K562 (cell line): ENCODE results near the gene PPP2R3C. TPM values are rescaled to one million over a fixed set of nuclear protein-coding genes. Genes with fewer than 3 reads are reported as not detected.

Experiments used
- CBFA2T2 ChIP-seq: fragments of 450-650 bp; conservative IDR thresholded peaks from 2 replicates; pipeline ENCODE4 v1.6.1; 2017; ENCODE audit warnings: mild to moderate bottlenecking
- CEBPG ChIP-seq, 3 experiments: fragments of 200-800 bp in 1 of 3; sonication (Bioruptor generic) in 1 of 3; sonication (generic) in 1 of 3; formaldehyde crosslinking in 1 of 3; IDR thresholded peaks in 2 of 3; conservative IDR thresholded peaks in 1 of 3; 2 replicates each; pipeline versions ENCODE4 v1.6.1 to v1.8.0; 2016 to 2022; ENCODE audit warnings: missing compliant biosample characterization in 2 of 3, missing genetic modification characterization in 2 of 3, mild to moderate bottlenecking in 1 of 3, missing genetic modification reagents in 1 of 3
- FOXK1 ChIP-seq: sonication (generic); formaldehyde crosslinking; IDR thresholded peaks from 2 replicates; pipeline ENCODE4 v1.8.0; 2022; ENCODE audit warnings: missing genetic modification reagents, mild to moderate bottlenecking, borderline replicate concordance
- FOXK2 ChIP-seq, 2 experiments: fragments of 450-650 bp; IDR thresholded peaks in 1 of 2; conservative IDR thresholded peaks in 1 of 2; 2 replicates each; pipeline ENCODE4 v1.6.1; 2016; ENCODE audit warnings: low read depth in 2 of 2, mild to moderate bottlenecking in 1 of 2
- RBBP5 ChIP-seq: fragments of 200-600 bp; sonication (generic); IDR thresholded peaks from 2 replicates; pipeline ENCODE4 v1.6.1; 2012; ENCODE audit warnings: borderline replicate concordance, mild to moderate bottlenecking, low read length, control low read depth, inconsistent platforms; ENCODE audit not compliant: insufficient read depth, poor library complexity, severe bottlenecking
- SOX6 ChIP-seq: fragments of 450-650 bp; IDR thresholded peaks from 2 replicates; pipeline ENCODE4 v1.6.1; 2014; ENCODE audit warnings: mild to moderate bottlenecking
- ZFP1 ChIP-seq: fragments of 450-650 bp; formaldehyde crosslinking; IDR thresholded peaks from 2 replicates; pipeline ENCODE4 v1.4.0; 2020; ENCODE audit warnings: mild to moderate bottlenecking, mixed read lengths
- polyA plus RNA-seq, 8 experiments: library from polyadenylated mRNA; depleted of rRNA in 4 of 8; stranded (reverse) in 5 of 8; unstranded in 3 of 8; fragments of >200 nt; fragmentation: Nextera tagmentation in 2 of 8; fragmentation: Illumina TruSeq in 1 of 8; extraction: Ambion mirVana in 2 of 8; extraction: Trizol in 1 of 8; gene quantifications; 2 replicates each; pipeline versions ENCODE4 v1.2.1 to v1.2.3, GENCODE V29; 2011 to 2014; ENCODE audit warnings: inconsistent platforms in 1 of 8, missing spikeins in 1 of 8
- total RNA-seq, 7 experiments: library from RNA; depleted of rRNA in 6 of 7; stranded (reverse); fragments of >200 nt in 6 of 7; fragmentation: Illumina TruSeq in 2 of 7; extraction: Trizol in 2 of 7; gene quantifications; 2 replicates each; pipeline versions ENCODE4 v1.2.1 to v1.2.3, GENCODE V29; 2011 to 2021; ENCODE audit warnings: low replicate concordance in 1 of 7
- TF ChIP-seq, protein P1 (sequence below): fragments of 450-650 bp; conservative IDR thresholded peaks from 2 replicates; pipeline ENCODE4 v1.6.1; 2016; ENCODE audit warnings: missing genetic modification characterization, low read depth, mild to moderate bottlenecking, missing compliant biosample characterization, moderate library complexity
- TF ChIP-seq, protein P2 (sequence below): conservative IDR thresholded peaks from 2 replicates; pipeline ENCODE4 v1.6.1; 2011; ENCODE audit warnings: low read depth, mild to moderate bottlenecking, low read length; ENCODE audit not compliant: control insufficient read depth
- TF ChIP-seq, protein P3 (sequence below), 2 experiments: fragments of 450-650 bp; formaldehyde crosslinking in 1 of 2; IDR thresholded peaks; 2 replicates each; pipeline versions ENCODE4 v1.4.0 to v1.6.1; 2014 to 2020; ENCODE audit warnings: mild to moderate bottlenecking in 2 of 2, borderline replicate concordance in 1 of 2, low read depth in 1 of 2
- TF ChIP-seq, protein P4 (sequence below): sonication (generic); formaldehyde crosslinking; IDR thresholded peaks from 2 replicates; pipeline ENCODE4 v1.8.0; 2022; ENCODE audit warnings: mild to moderate bottlenecking, missing genetic modification reagents
- TF ChIP-seq, protein P5 (sequence below): fragments of 450-650 bp; IDR thresholded peaks from 2 replicates; pipeline ENCODE4 v1.6.1; 2016; ENCODE audit warnings: low read depth, mild to moderate bottlenecking, moderate library complexity

The PPP2R3C gene
- total and polyA plus RNA-seq, 9 of the 15 experiments (the other 6 are each of a cell fraction or from before 2014, with no cell fraction given), result 14.7 to 43.3 (median 22.7) TPM

DNA sequence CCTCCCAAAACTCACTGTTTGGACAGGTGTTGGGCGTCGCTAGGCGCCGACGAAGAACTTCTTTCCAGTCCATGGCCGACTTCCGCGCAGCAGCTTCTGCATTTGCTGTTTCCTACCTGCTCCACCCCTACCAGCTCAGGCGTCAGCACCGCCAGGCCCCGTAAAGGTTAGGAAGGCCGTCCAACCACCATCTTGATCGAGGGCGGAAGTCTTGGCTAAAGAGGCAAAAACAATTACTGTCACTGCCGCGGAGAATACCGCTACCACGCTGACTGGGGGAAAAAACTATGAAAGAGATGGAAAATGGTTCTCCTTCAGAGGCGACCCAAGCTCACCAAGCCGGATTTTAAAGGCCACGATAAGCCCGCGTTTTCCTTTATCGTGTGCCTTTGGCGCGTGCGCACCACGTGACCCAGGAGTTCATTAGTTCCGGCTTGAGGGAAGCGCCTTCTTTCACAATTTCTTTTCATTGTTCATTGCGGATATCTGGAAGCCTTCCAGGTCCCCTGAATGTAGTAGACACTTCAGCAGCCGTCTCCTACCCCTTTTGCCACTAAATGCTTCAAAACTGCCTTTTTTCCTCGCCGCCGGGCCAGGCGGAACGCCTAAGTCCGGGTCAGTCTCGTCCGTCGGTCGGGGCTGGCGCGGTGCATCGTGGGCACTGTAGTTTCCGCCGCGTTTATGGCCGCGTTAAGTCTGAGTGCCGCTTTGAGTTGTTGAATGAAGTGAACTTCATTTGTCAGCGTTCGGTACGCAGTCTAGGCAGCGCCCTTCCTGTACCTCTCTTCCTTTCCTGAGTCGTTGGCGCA, at the start of gene PPP2R3C, which contains the start of gene PRORP (continued):
- TF ChIP-seq, protein P1, sequence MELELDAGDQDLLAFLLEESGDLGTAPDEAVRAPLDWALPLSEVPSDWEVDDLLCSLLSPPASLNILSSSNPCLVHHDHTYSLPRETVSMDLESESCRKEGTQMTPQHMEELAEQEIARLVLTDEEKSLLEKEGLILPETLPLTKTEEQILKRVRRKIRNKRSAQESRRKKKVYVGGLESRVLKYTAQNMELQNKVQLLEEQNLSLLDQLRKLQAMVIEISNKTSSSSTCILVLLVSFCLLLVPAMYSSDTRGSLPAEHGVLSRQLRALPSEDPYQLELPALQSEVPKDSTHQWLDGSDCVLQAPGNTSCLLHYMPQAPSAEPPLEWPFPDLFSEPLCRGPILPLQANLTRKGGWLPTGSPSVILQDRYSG (tag), result peak; percentile 59; the same call in 1 of the 2 replicates
- TF ChIP-seq, protein P2, sequence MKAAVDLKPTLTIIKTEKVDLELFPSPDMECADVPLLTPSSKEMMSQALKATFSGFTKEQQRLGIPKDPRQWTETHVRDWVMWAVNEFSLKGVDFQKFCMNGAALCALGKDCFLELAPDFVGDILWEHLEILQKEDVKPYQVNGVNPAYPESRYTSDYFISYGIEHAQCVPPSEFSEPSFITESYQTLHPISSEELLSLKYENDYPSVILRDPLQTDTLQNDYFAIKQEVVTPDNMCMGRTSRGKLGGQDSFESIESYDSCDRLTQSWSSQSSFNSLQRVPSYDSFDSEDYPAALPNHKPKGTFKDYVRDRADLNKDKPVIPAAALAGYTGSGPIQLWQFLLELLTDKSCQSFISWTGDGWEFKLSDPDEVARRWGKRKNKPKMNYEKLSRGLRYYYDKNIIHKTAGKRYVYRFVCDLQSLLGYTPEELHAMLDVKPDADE, result peak; percentile 88
- TF ChIP-seq CBFA2T2, result peak; percentile 83
- no peak for TF ChIP-seq ZFP1
- TF ChIP-seq, protein P3, sequence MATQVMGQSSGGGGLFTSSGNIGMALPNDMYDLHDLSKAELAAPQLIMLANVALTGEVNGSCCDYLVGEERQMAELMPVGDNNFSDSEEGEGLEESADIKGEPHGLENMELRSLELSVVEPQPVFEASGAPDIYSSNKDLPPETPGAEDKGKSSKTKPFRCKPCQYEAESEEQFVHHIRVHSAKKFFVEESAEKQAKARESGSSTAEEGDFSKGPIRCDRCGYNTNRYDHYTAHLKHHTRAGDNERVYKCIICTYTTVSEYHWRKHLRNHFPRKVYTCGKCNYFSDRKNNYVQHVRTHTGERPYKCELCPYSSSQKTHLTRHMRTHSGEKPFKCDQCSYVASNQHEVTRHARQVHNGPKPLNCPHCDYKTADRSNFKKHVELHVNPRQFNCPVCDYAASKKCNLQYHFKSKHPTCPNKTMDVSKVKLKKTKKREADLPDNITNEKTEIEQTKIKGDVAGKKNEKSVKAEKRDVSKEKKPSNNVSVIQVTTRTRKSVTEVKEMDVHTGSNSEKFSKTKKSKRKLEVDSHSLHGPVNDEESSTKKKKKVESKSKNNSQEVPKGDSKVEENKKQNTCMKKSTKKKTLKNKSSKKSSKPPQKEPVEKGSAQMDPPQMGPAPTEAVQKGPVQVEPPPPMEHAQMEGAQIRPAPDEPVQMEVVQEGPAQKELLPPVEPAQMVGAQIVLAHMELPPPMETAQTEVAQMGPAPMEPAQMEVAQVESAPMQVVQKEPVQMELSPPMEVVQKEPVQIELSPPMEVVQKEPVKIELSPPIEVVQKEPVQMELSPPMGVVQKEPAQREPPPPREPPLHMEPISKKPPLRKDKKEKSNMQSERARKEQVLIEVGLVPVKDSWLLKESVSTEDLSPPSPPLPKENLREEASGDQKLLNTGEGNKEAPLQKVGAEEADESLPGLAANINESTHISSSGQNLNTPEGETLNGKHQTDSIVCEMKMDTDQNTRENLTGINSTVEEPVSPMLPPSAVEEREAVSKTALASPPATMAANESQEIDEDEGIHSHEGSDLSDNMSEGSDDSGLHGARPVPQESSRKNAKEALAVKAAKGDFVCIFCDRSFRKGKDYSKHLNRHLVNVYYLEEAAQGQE (IDR thresholded peaks at IDR 0.05; ENCODE audit: borderline replicate concordance), result peak; percentile 71
- TF ChIP-seq, protein P3 (CRISPR knock-in tag; IDR thresholded peaks at IDR 0.05; ENCODE audit: low read depth), result no peak
- TF ChIP-seq SOX6, result no peak
- TF ChIP-seq FOXK2 (conservative IDR thresholded peaks at IDR 0.05 in 1 of 2, IDR thresholded peaks at IDR 0.05 in 1 of 2; ENCODE audit: low read depth in 2 of 2), result peak; percentile 46 to 56; a peak in 3 of 4 replicates
- no peak for TF ChIP-seq FOXK1 (CRISPR knock-in tag)
- TF ChIP-seq, protein P4, sequence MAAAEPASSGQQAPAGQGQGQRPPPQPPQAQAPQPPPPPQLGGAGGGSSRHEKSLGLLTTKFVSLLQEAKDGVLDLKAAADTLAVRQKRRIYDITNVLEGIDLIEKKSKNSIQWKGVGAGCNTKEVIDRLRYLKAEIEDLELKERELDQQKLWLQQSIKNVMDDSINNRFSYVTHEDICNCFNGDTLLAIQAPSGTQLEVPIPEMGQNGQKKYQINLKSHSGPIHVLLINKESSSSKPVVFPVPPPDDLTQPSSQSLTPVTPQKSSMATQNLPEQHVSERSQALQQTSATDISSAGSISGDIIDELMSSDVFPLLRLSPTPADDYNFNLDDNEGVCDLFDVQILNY (CRISPR knock-in tag), result 0 out of 2 replicates have a peak, but pooled peaks have one; percentile 63
- TF ChIP-seq, protein P5, sequence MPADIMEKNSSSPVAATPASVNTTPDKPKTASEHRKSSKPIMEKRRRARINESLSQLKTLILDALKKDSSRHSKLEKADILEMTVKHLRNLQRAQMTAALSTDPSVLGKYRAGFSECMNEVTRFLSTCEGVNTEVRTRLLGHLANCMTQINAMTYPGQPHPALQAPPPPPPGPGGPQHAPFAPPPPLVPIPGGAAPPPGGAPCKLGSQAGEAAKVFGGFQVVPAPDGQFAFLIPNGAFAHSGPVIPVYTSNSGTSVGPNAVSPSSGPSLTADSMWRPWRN, result peak; percentile 92
- peak; percentile 71 for TF ChIP-seq RBBP5
- TF ChIP-seq CEBPG (CRISPR knock-in tag; IDR thresholded peaks at IDR 0.05), result peak; percentile 26; the same call in 1 of the 2 replicates
- no peak for TF ChIP-seq CEBPG (tag; conservative IDR thresholded peaks at IDR 0.05 in 1 of 2, IDR thresholded peaks at IDR 0.05 in 1 of 2)
